ENCODE results near the gene ART3. TPM values are rescaled to one million over a fixed set of nuclear protein-coding genes. Genes with fewer than 3 reads are reported as not detected.

ART3 gene
- total and polyA plus RNA-seq, 5 donors from 2014 or later = not detected

GRCh38 chr4:76153356-76153755 is 78.8 kb downstream of the ART3 start:
- H3K27me3 ChIP-seq (ENCODE audit: control insufficient read depth, insufficient read depth, low read length) = no peaks in the 10 kb centered on the region
- ATAC-seq (ENCODE audit: low read depth in 2 of 2) = no peak
- H3K27ac Mint-ChIP-seq = no peak overlapping the region
- H3K27me3 Mint-ChIP-seq = peaks cover 11% of the 10 kb centered on the region
- H3K27ac ChIP-seq (ENCODE audit: insufficient read depth, low read length, poor library complexity, severe bottlenecking) = no peak overlapping the region
- H3K4me3 Mint-ChIP-seq = no peak overlapping the region
- H3K9me3 ChIP-seq (ENCODE audit: control insufficient read depth in 2 of 2, low read length in 2 of 2) = no peaks in the 10 kb centered on the region
- peaks cover 7 to 19% (median 9%) of the 10 kb centered on the region in 4 donors for H3K4me1 Mint-ChIP-seq
- no peak overlapping the region for H3K4me3 ChIP-seq (ENCODE audit: low read depth, low read length)
- no peaks in the 10 kb centered on the region for H3K36me3 Mint-ChIP-seq
- no peak for DNase-seq
- no peaks in the 10 kb centered on the region for H3K36me3 ChIP-seq (ENCODE audit: control insufficient read depth, insufficient read depth, low read length)
- H3K9me3 Mint-ChIP-seq = peaks cover 0 to 7% (median 2%) of the 10 kb centered on the region in 7 donors
- peaks cover 11% of the 10 kb centered on the region for H3K4me1 ChIP-seq (ENCODE audit: control insufficient read depth, insufficient read depth, low read length, poor library complexity, severe bottlenecking)

GRCh38 chr4:76155979-76156378 is 81.5 kb downstream of the ART3 start:
- Mint-ChIP-seq H3K4me3 (no peak overlapping the region), H3K27me3 (peaks cover 6% of the 10 kb centered on the region), H3K9me3 (peaks cover 0 to 5% (median 2%) of the 10 kb centered on the region in 7 donors), H3K36me3 (peaks cover 6% of the 10 kb centered on the region), H3K27ac (no peak overlapping the region), H3K4me1 (no peaks in the 10 kb centered on the region)
- no peak overlapping the region for H3K4me3 ChIP-seq (ENCODE audit: low read depth, low read length)
- no peaks in the 10 kb centered on the region for H3K9me3 ChIP-seq (ENCODE audit: control insufficient read depth in 2 of 2, low read length in 2 of 2)
- no peaks in the 10 kb centered on the region for H3K27me3 ChIP-seq (ENCODE audit: control insufficient read depth, insufficient read depth, low read length)
- no peak overlapping the region for H3K27ac ChIP-seq (ENCODE audit: insufficient read depth, low read length, poor library complexity, severe bottlenecking)
- H3K4me1 ChIP-seq (ENCODE audit: control insufficient read depth, insufficient read depth, low read length, poor library complexity, severe bottlenecking) = no peaks in the 10 kb centered on the region
- no peak for DNase-seq
- ATAC-seq (ENCODE audit: low read depth in 2 of 2) = no peak
- H3K36me3 ChIP-seq (ENCODE audit: control insufficient read depth, insufficient read depth, low read length) = peaks cover 4% of the 10 kb centered on the region

GRCh38 chr4:76156635-76157034 is 82.1 kb downstream of the ART3 start:
- Mint-ChIP-seq H3K9me3 (peaks cover 0 to 5% (median 2%) of the 10 kb centered on the region in 7 donors), H3K4me1 (no peaks in the 10 kb centered on the region), H3K27ac (no peak overlapping the region), H3K36me3 (peaks cover 13% of the 10 kb centered on the region), H3K27me3 (no peaks in the 10 kb centered on the region), H3K4me3 (no peak overlapping the region)
- DNase-seq = no peak
- peaks cover 10% of the 10 kb centered on the region for H3K36me3 ChIP-seq (ENCODE audit: control insufficient read depth, insufficient read depth, low read length)
- H3K27me3 ChIP-seq (ENCODE audit: control insufficient read depth, insufficient read depth, low read length) = no peaks in the 10 kb centered on the region
- no peaks in the 10 kb centered on the region for H3K4me1 ChIP-seq (ENCODE audit: control insufficient read depth, insufficient read depth, low read length, poor library complexity, severe bottlenecking)
- no peak overlapping the region for H3K4me3 ChIP-seq (ENCODE audit: low read depth, low read length)
- no peak overlapping the region for H3K27ac ChIP-seq (ENCODE audit: insufficient read depth, low read length, poor library complexity, severe bottlenecking)
- H3K9me3 ChIP-seq (ENCODE audit: control insufficient read depth in 2 of 2, low read length in 2 of 2) = no peaks in the 10 kb centered on the region
- no peak for ATAC-seq (ENCODE audit: low read depth in 2 of 2)

GRCh38 chr4:76160355-76160754 is 85.8 kb downstream of the ART3 start:
- Histone ChIP-seq H3K36me3 (ENCODE audit: control insufficient read depth, insufficient read depth, low read length) (peaks cover 18% of the 10 kb centered on the region), H3K27ac (ENCODE audit: insufficient read depth, low read length, poor library complexity, severe bottlenecking) (no peak overlapping the region), H3K4me3 (ENCODE audit: low read depth, low read length) (no peak overlapping the region), H3K27me3 (ENCODE audit: control insufficient read depth, insufficient read depth, low read length) (no peaks in the 10 kb centered on the region), H3K9me3 (ENCODE audit: control insufficient read depth in 2 of 2, low read length in 2 of 2) (no peaks in the 10 kb centered on the region), H3K4me1 (ENCODE audit: control insufficient read depth, insufficient read depth, low read length, poor library complexity, severe bottlenecking) (no peaks in the 10 kb centered on the region)
- H3K36me3 Mint-ChIP-seq = peaks cover 32% of the 10 kb centered on the region
- no peak for DNase-seq
- peaks cover 0 to 2% (median 0%) of the 10 kb centered on the region in 7 donors for H3K9me3 Mint-ChIP-seq
- H3K27ac Mint-ChIP-seq = no peak overlapping the region
- H3K4me1 Mint-ChIP-seq = no peaks in the 10 kb centered on the region
- no peak overlapping the region for H3K4me3 Mint-ChIP-seq
- no peak for ATAC-seq (ENCODE audit: low read depth in 2 of 2)
- no peaks in the 10 kb centered on the region for H3K27me3 Mint-ChIP-seq

Other genes with a start within 250 kb of the ART3 start
- not detected for gene PPEF2, start 172.3 kb upstream of the ART3 start, total RNA-seq
- gene PPEF2, start 172.3 kb upstream of the ART3 start, polyA plus RNA-seq = not detected
- gene NAAA, start 133.7 kb upstream of the ART3 start, total RNA-seq = 60.5 TPM
- 100 to 1,000 TPM; 108 to 135 (median 124) TPM for gene NAAA, start 133.7 kb upstream of the ART3 start, polyA plus RNA-seq
- gene SDAD1, start 83.8 kb upstream of the ART3 start, total RNA-seq = 44.3 TPM
- gene SDAD1, start 83.8 kb upstream of the ART3 start, polyA plus RNA-seq = 10 to 100 TPM; 58.0 to 81.5 (median 69.0) TPM
- not detected for gene CXCL9, start 67.2 kb upstream of the ART3 start, total RNA-seq
- gene CXCL9, start 67.2 kb upstream of the ART3 start, polyA plus RNA-seq = not detected
- not detected for gene CXCL10, start 51.2 kb upstream of the ART3 start, total RNA-seq
- gene CXCL10, start 51.2 kb upstream of the ART3 start, polyA plus RNA-seq = not detected
- not detected for gene CXCL11, start 38.6 kb upstream of the ART3 start, total RNA-seq
- not detected for gene CXCL11, start 38.6 kb upstream of the ART3 start, polyA plus RNA-seq
- 74.8 TPM for gene NUP54, start 73.7 kb downstream of the ART3 start, total RNA-seq
- gene NUP54, start 73.7 kb downstream of the ART3 start, polyA plus RNA-seq = 10 to 100 TPM; 35.4 to 48.3 (median 39.5) TPM
- gene SCARB2, start 139.1 kb downstream of the ART3 start, total RNA-seq = 21.2 TPM
- gene SCARB2, start 139.1 kb downstream of the ART3 start, polyA plus RNA-seq = 10 to 100 TPM in 2 of 4 donors, 1 to 10 TPM in 2; 8.0 to 14.3 (median 9.3) TPM
- gene FAM47E, start 177.0 kb downstream of the ART3 start, total RNA-seq = 1.0 TPM
- under 1 TPM in 1 of 4 donors, not detected in 3; 0.57 TPM for gene FAM47E, start 177.0 kb downstream of the ART3 start, polyA plus RNA-seq
- gene STBD1, start 232.0 kb downstream of the ART3 start, total RNA-seq = 0.47 TPM
- gene STBD1, start 232.0 kb downstream of the ART3 start, polyA plus RNA-seq = 1 to 10 TPM in 1 of 4 donors, under 1 TPM in 3; 0.17 to 1.5 (median 0.37) TPM